Parathyroid adenoma (tissue), 2 donors: ENCODE data around the gene PAQR5.
"Not testable (repeated sequence)": the region's sequence is repeated elsewhere in the genome, so short reads cannot be mapped to it uniquely, and the experiment has no call there.

Source experiments
- H2AFZ ChIP-seq: fragments of 300-600 bp; sonication (generic); one replicate; pipeline ENCODE4 v1.7.0; 2017; ENCODE audit warnings: antibody characterized with exemption, mild to moderate bottlenecking
- H3K27ac ChIP-seq: fragments of 300-600 bp; sonication (generic); one replicate; pipeline ENCODE4 v1.7.0; 2017
- H3K27me3 ChIP-seq: fragments of 300-600 bp; sonication (generic); one replicate; pipeline ENCODE4 v1.7.0; 2017; ENCODE audit warnings: low read length; ENCODE audit not compliant: control insufficient read depth, insufficient read depth
- H3K36me3 ChIP-seq: fragments of 300-600 bp; sonication (generic); one replicate; pipeline ENCODE4 v1.7.0; 2017; ENCODE audit warnings: low read length; ENCODE audit not compliant: control insufficient read depth, insufficient read depth
- H3K4me1 ChIP-seq: fragments of 300-600 bp; sonication (generic); one replicate; pipeline ENCODE4 v1.7.0; 2017; ENCODE audit warnings: control low read depth
- H3K4me2 ChIP-seq: fragments of 300-600 bp; sonication (generic); one replicate; pipeline ENCODE4 v1.7.0; 2017; ENCODE audit warnings: low read length
- H3K4me3 ChIP-seq: fragments of 300-600 bp; sonication (generic); one replicate; pipeline ENCODE4 v1.7.0; 2017; ENCODE audit warnings: low read depth, low read length
- H3K79me2 ChIP-seq: fragments of 300-600 bp; sonication (generic); one replicate; pipeline ENCODE4 v1.7.0; 2017; ENCODE audit warnings: control low read depth
- H3K9ac ChIP-seq: fragments of 300-600 bp; sonication (generic); one replicate; pipeline ENCODE4 v1.7.0; 2017; ENCODE audit warnings: mild to moderate bottlenecking
- H3K9me3 ChIP-seq: fragments of 300-600 bp; sonication (generic); one replicate; pipeline ENCODE4 v1.7.0; 2017; ENCODE audit warnings: low read length; ENCODE audit not compliant: control insufficient read depth
- TF ChIP-seq, protein P1 (sequence below): fragments of 300-600 bp; sonication (generic); IDR thresholded peaks from one replicate; pipeline ENCODE4 v1.7.0; 2017; ENCODE audit warnings: antibody characterized with exemption, mild to moderate bottlenecking
- donor health status: primary hyperparathyroidism.

The PAQR5 gene

DNA sequence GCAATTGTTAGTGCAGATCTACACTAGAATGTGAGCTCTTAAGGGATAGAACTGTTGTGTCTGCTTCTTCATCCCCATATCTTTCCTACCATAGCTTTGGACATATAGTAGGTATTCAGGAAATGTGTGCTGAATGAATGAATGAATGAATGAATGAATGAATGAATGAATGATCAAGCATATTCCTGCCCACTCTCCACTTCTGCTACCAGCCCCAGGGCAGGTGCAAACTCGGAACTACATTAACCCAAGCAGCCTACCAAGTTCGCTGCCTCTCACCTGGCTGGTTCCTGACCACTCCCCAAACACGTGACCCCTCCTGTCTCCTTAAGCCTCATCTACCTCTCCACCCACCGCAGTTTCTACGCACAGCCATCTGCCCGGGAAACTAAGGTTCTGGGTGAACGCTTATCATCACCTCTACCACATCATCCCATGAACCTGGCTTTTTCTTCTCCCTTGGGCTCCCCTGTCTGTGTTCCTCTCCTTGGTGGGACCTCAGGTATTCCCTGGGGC, 26.8 kb downstream of the PAQR5 start:
- no peaks in the 10 kb centered on the region for H3K36me3 ChIP-seq
- H3K79me2 ChIP-seq: peaks cover 6% of the 10 kb centered on the region
- H3K27me3 ChIP-seq: no peaks in the 10 kb centered on the region
- no peak overlapping the region for H2AFZ ChIP-seq
- peaks cover 12% of the 10 kb centered on the region for H3K4me1 ChIP-seq
- TF ChIP-seq, protein P1, sequence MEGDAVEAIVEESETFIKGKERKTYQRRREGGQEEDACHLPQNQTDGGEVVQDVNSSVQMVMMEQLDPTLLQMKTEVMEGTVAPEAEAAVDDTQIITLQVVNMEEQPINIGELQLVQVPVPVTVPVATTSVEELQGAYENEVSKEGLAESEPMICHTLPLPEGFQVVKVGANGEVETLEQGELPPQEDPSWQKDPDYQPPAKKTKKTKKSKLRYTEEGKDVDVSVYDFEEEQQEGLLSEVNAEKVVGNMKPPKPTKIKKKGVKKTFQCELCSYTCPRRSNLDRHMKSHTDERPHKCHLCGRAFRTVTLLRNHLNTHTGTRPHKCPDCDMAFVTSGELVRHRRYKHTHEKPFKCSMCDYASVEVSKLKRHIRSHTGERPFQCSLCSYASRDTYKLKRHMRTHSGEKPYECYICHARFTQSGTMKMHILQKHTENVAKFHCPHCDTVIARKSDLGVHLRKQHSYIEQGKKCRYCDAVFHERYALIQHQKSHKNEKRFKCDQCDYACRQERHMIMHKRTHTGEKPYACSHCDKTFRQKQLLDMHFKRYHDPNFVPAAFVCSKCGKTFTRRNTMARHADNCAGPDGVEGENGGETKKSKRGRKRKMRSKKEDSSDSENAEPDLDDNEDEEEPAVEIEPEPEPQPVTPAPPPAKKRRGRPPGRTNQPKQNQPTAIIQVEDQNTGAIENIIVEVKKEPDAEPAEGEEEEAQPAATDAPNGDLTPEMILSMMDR: no peak
- H3K4me2 ChIP-seq: no peak overlapping the region
- no peak overlapping the region for H3K9ac ChIP-seq
- H3K4me3 ChIP-seq: no peak overlapping the region
- no peaks in the 10 kb centered on the region for H3K9me3 ChIP-seq
- no peak overlapping the region for H3K27ac ChIP-seq

DNA sequence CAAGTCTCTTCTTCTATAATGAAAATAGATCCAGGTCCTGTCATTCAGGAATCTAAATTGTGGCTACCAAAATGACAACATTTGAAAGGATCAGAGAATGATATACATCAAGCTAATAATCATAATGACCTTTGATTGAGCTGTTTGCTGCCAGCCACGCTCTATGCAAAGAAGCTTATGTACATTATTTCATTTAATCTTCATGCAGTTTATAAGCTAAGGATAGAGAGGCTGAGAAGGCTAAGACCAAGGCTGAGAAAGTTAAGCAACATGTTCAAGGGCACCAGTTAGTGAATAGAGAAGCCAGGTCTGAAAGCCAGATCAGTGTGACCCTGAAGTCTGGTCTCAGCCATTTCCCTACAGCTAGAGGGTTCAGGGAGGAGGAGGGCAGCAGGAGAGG, 29.4 kb downstream of the PAQR5 start:
- H3K4me3 ChIP-seq: no peak overlapping the region
- no peaks in the 10 kb centered on the region for H3K9me3 ChIP-seq
- no peak overlapping the region for H3K9ac ChIP-seq
- H3K4me1 ChIP-seq: peaks cover 7% of the 10 kb centered on the region
- H3K27ac ChIP-seq: no peak overlapping the region
- no peak overlapping the region for H3K4me2 ChIP-seq
- TF ChIP-seq, protein P1: no peak
- no peaks in the 10 kb centered on the region for H3K36me3 ChIP-seq
- H2AFZ ChIP-seq: no peak overlapping the region
- peaks cover 3% of the 10 kb centered on the region for H3K79me2 ChIP-seq
- no peaks in the 10 kb centered on the region for H3K27me3 ChIP-seq

DNA sequence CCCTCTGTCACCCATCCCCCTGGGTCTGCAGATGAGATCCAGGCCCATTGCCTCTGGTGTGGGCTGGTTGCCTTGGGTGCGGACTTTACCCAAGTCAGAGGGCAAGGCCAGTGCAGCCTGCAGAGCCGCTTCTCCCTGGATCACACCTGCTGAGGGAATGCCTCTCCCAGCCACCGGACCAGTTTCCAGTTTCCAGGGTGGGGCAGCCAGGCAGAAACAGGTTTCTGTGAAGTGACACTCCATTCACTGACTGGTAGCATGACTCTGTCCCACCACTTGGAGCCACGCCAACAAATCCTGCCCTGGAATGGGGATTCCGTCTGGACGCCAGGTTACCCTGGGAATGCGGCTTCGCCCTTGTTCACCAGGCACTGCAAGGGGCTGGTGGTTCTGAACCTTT, 30.0 kb downstream of the PAQR5 start:
- Histone ChIP-seq H3K27ac (no peak overlapping the region), H3K4me3 (no peak overlapping the region), H3K9ac (no peak overlapping the region), H3K9me3 (no peaks in the 10 kb centered on the region), H2AFZ (no peak overlapping the region), H3K27me3 (no peaks in the 10 kb centered on the region), H3K4me2 (no peak overlapping the region), H3K4me1 (peaks cover 10% of the 10 kb centered on the region), H3K79me2 (peaks cover 3% of the 10 kb centered on the region), H3K36me3 (no peaks in the 10 kb centered on the region)
- TF ChIP-seq, protein P1: no peak

- TF ChIP-seq, protein P1: no peak
- H2AFZ ChIP-seq: no peak overlapping the region
- no peak overlapping the region for H3K4me3 ChIP-seq
- no peak overlapping the region for H3K9ac ChIP-seq
- no peaks in the 10 kb centered on the region for H3K36me3 ChIP-seq
- no peaks in the 10 kb centered on the region for H3K9me3 ChIP-seq
- peaks cover 3% of the 10 kb centered on the region for H3K4me1 ChIP-seq
- no peak overlapping the region for H3K27ac ChIP-seq
- H3K79me2 ChIP-seq: no peaks in the 10 kb centered on the region
- H3K27me3 ChIP-seq: no peaks in the 10 kb centered on the region
- H3K4me2 ChIP-seq: no peak overlapping the region
These were observed 38.4 kb downstream of the PAQR5 start for GRCh38 chr15:69337138-69337537.

GRCh38 chr15:69338535-69339213, 40.0 kb downstream of the PAQR5 start:
- no peak overlapping the region for H3K4me3 ChIP-seq
- TF ChIP-seq, protein P1: no peak

DNA sequence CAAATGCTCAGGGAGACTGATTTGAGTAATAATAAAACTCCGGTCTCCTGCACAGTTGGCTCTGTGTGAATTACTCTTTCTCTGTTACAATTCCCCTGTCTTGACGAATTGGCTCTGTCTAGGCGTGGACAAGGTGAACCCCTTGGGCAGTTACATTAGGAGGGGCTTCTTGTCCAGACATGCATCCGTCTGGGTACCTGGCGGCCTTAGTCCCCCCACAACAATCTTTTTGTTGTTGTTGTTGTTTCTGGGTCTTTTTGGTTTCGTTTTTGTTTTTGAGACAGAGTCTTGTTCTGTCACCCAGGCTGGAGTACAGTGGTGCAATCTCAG, 40.5 kb downstream of the PAQR5 start:
- not testable (repeated sequence) for H3K9me3 ChIP-seq, H3K36me3 ChIP-seq, H3K79me2 ChIP-seq, H3K4me2 ChIP-seq, H3K4me3 ChIP-seq, H3K27ac ChIP-seq, H3K4me1 ChIP-seq, H2AFZ ChIP-seq, H3K27me3 ChIP-seq, H3K9ac ChIP-seq

More at GRCh38 chr15:69338535-69339213, 40.0 kb downstream of the PAQR5 start:
- Histone ChIP-seq H3K79me2 (no peaks in the 10 kb centered on the region), H3K9ac (no peak overlapping the region), H3K36me3 (no peaks in the 10 kb centered on the region), H3K27ac (no peak overlapping the region), H3K4me1 (peaks cover 3% of the 10 kb centered on the region), H3K4me2 (no peak overlapping the region), H2AFZ (no peak overlapping the region), H3K9me3 (no peaks in the 10 kb centered on the region), H3K27me3 (no peaks in the 10 kb centered on the region)
